HepG2 (cell line): ENCODE results near the gene TMEM121. TPM values are rescaled to one million over a fixed set of nuclear protein-coding genes. Genes with fewer than 3 reads are reported as not detected.

ENCODE experiments used
- BRD4 ChIP-seq: sonication (generic); formaldehyde crosslinking; IDR thresholded peaks from 2 replicates; pipeline ENCODE4 v1.4.0; 2020; ENCODE audit warnings: missing genetic modification reagents
- EED ChIP-seq: sonication (generic); formaldehyde crosslinking; IDR thresholded peaks from 2 replicates; pipeline ENCODE4 v1.5.0; 2020; ENCODE audit warnings: mild to moderate bottlenecking, missing genetic modification reagents
- ETV6 ChIP-seq: sonication (generic); formaldehyde crosslinking; conservative IDR thresholded peaks from 2 replicates; pipeline ENCODE4 v1.4.0; 2020; ENCODE audit warnings: missing genetic modification reagents
- LCORL ChIP-seq, 2 experiments: fragments of 450-650 bp in 1 of 2; sonication (generic) in 1 of 2; formaldehyde crosslinking in 1 of 2; IDR thresholded peaks; 2 replicates each; pipeline versions ENCODE4 v1.5.0 to v1.6.1; 2017 to 2020; ENCODE audit warnings: antibody characterized with exemption in 1 of 2, missing genetic modification reagents in 1 of 2
- MYC ChIP-seq: sonication (generic); formaldehyde crosslinking; IDR thresholded peaks from 2 replicates; pipeline ENCODE4 v1.9.0; 2021; ENCODE audit warnings: missing genetic modification reagents, borderline replicate concordance
- NR2C2 ChIP-seq: sonication (generic); formaldehyde crosslinking; IDR thresholded peaks from 2 replicates; pipeline ENCODE4 v1.4.0; 2020; ENCODE audit warnings: missing genetic modification reagents, mild to moderate bottlenecking, moderate library complexity, borderline replicate concordance
- PCBP1 ChIP-seq: fragments of 200-400 bp; formaldehyde crosslinking; IDR thresholded peaks from 2 replicates; pipeline ENCODE4 v1.6.1; 2017; ENCODE audit warnings: mild to moderate bottlenecking, low read depth, low read length, borderline replicate concordance
- POLR2G ChIP-seq: fragments of 200-400 bp; formaldehyde crosslinking; IDR thresholded peaks from 2 replicates; pipeline ENCODE4 v1.6.1; 2018; ENCODE audit warnings: mild to moderate bottlenecking, low read depth, low read length, moderate library complexity
- SAP130 ChIP-seq: IDR thresholded peaks from 2 replicates; pipeline ENCODE4 v1.6.1; 2016; ENCODE audit warnings: low read depth
- SMAD9 ChIP-seq: sonication (generic); formaldehyde crosslinking; IDR thresholded peaks from 2 replicates; pipeline ENCODE4 v1.5.1; 2020; ENCODE audit warnings: mild to moderate bottlenecking, missing genetic modification reagents
- SOX6 ChIP-seq, 2 experiments: fragments of 450-650 bp in 1 of 2; sonication (generic) in 1 of 2; formaldehyde crosslinking in 1 of 2; IDR thresholded peaks; 2 replicates each; pipeline versions ENCODE4 v1.4.0 to v1.6.1; 2017 to 2020; ENCODE audit warnings: antibody characterized with exemption in 1 of 2, mild to moderate bottlenecking in 1 of 2, missing genetic modification reagents in 1 of 2
- SSRP1 ChIP-seq: IDR thresholded peaks from 2 replicates; pipeline ENCODE4 v1.6.1; 2016; ENCODE audit warnings: control low read depth
- ZC3H4 ChIP-seq: sonication (generic); formaldehyde crosslinking; IDR thresholded peaks from 2 replicates; pipeline ENCODE4 v1.4.0; 2020; ENCODE audit warnings: missing genetic modification reagents, borderline replicate concordance
- polyA plus RNA-seq, 8 experiments: library from polyadenylated mRNA; depleted of rRNA in 3 of 8; stranded (reverse) in 7 of 8; unstranded in 1 of 8; fragments of >200 nt; fragmentation: Illumina TruSeq in 4 of 8; extraction: Trizol in 4 of 8; gene quantifications; 2 replicates each; pipeline versions ENCODE4 v1.2.1 to v1.2.3, GENCODE V29; 2011 to 2016; ENCODE audit warnings: low read depth in 4 of 8, missing spikeins in 1 of 8, mixed read lengths in 1 of 8; ENCODE audit not compliant: insufficient read depth in 1 of 8
- total RNA-seq, 5 experiments: library from RNA; depleted of rRNA; stranded (reverse); fragments of >200 nt; fragmentation: Illumina TruSeq; extraction: Trizol; gene quantifications; 2 replicates each; pipeline ENCODE4 v1.2.3, GENCODE V29; 2016; ENCODE audit warnings: low read depth in 1 of 5
- TF ChIP-seq, protein P1 (sequence below): fragments of 450-650 bp; IDR thresholded peaks from 2 replicates; pipeline ENCODE4 v1.6.1; 2016
- TF ChIP-seq, protein P2 (sequence below): sonication (generic); formaldehyde crosslinking; IDR thresholded peaks from 2 replicates; pipeline ENCODE4 v1.8.0; 2022; ENCODE audit warnings: missing genetic modification reagents, mild to moderate bottlenecking, inconsistent platforms, borderline replicate concordance
- TF ChIP-seq, protein P3 (sequence below): sonication (generic); formaldehyde crosslinking; IDR thresholded peaks from 2 replicates; pipeline ENCODE4 v1.5.0; 2020; ENCODE audit warnings: mild to moderate bottlenecking, missing genetic modification reagents
- TF ChIP-seq, protein P4 (sequence below): sonication (generic); formaldehyde crosslinking; IDR thresholded peaks from 2 replicates; pipeline ENCODE4 v1.4.0; 2020; ENCODE audit warnings: missing genetic modification reagents
- TF ChIP-seq, protein P5 (sequence below): sonication (generic); formaldehyde crosslinking; IDR thresholded peaks from 2 replicates; pipeline ENCODE4 v1.4.0; 2020; ENCODE audit warnings: mild to moderate bottlenecking, missing genetic modification reagents

The TMEM121 gene
- total and polyA plus RNA-seq, 2 of the 13 experiments (the other 11 are each of a cell fraction or from before 2014, with no cell fraction given), result 6.6 to 19.0 TPM

- TF ChIP-seq SAP130 (CRISPR knock-in tag) (peak; percentile 54), ZC3H4 (CRISPR knock-in tag) (0 out of 2 replicates have a peak, but pooled peaks have one; percentile 33), SMAD9 (0 out of 2 replicates have a peak, but pooled peaks have one; percentile 41), PCBP1 (0 out of 2 replicates have a peak, but pooled peaks have one; percentile 79), POLR2G (peak; percentile 54; the same call in 1 of the 2 replicates), EED (no peak), SOX6 (IDR thresholded peaks at IDR 0.05) (no peak), SOX6 (CRISPR knock-in tag; IDR thresholded peaks at IDR 0.05) (peak; percentile 30; the same call in 1 of the 2 replicates), NR2C2 (no peak), MYC (peak; percentile 54), ETV6 (CRISPR knock-in tag) (peak; percentile 49; the same call in 1 of the 2 replicates), LCORL (IDR thresholded peaks at IDR 0.05) (no peak), LCORL (CRISPR knock-in tag; IDR thresholded peaks at IDR 0.05) (peak; percentile 42; the same call in 1 of the 2 replicates), BRD4 (peak; percentile 38; the same call in 1 of the 2 replicates), SSRP1 (CRISPR knock-in tag) (peak; percentile 71; the same call in 1 of the 2 replicates)
- TF ChIP-seq, protein P1, sequence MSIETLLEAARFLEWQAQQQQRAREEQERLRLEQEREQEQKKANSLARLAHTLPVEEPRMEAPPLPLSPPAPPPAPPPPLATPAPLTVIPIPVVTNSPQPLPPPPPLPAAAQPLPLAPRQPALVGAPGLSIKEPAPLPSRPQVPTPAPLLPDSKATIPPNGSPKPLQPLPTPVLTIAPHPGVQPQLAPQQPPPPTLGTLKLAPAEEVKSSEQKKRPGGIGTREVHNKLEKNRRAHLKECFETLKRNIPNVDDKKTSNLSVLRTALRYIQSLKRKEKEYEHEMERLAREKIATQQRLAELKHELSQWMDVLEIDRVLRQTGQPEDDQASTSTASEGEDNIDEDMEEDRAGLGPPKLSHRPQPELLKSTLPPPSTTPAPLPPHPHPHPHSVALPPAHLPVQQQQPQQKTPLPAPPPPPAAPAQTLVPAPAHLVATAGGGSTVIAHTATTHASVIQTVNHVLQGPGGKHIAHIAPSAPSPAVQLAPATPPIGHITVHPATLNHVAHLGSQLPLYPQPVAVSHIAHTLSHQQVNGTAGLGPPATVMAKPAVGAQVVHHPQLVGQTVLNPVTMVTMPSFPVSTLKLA, result no peak
- TF ChIP-seq, protein P2, sequence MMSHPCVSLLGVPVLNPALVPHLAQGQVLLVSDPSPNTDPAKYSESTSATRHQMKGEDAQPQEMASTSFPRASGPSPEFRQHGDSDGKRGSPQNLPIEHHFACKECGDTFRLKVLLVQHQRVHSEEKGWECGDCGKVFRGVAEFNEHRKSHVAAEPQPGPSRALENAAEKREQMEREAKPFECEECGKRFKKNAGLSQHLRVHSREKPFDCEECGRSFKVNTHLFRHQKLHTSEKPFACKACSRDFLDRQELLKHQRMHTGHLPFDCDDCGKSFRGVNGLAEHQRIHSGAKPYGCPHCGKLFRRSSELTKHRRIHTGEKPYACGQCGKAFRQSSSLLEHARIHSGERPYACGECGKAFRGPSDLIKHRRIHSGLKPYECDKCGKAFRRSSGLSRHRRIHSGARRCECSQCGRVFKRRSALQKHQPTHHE (CRISPR knock-in tag), result 0 out of 2 replicates have a peak, but pooled peaks have one; percentile 15
- TF ChIP-seq, protein P3, sequence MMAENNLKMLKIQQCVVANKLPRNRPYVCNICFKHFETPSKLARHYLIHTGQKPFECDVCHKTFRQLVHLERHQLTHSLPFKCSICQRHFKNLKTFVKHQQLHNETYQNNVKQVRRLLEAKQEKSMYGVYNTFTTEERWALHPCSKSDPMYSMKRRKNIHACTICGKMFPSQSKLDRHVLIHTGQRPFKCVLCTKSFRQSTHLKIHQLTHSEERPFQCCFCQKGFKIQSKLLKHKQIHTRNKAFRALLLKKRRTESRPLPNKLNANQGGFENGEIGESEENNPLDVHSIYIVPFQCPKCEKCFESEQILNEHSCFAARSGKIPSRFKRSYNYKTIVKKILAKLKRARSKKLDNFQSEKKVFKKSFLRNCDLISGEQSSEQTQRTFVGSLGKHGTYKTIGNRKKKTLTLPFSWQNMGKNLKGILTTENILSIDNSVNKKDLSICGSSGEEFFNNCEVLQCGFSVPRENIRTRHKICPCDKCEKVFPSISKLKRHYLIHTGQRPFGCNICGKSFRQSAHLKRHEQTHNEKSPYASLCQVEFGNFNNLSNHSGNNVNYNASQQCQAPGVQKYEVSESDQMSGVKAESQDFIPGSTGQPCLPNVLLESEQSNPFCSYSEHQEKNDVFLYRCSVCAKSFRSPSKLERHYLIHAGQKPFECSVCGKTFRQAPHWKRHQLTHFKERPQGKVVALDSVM, result peak; percentile 36; the same call in 1 of the 2 replicates
- TF ChIP-seq, protein P4, sequence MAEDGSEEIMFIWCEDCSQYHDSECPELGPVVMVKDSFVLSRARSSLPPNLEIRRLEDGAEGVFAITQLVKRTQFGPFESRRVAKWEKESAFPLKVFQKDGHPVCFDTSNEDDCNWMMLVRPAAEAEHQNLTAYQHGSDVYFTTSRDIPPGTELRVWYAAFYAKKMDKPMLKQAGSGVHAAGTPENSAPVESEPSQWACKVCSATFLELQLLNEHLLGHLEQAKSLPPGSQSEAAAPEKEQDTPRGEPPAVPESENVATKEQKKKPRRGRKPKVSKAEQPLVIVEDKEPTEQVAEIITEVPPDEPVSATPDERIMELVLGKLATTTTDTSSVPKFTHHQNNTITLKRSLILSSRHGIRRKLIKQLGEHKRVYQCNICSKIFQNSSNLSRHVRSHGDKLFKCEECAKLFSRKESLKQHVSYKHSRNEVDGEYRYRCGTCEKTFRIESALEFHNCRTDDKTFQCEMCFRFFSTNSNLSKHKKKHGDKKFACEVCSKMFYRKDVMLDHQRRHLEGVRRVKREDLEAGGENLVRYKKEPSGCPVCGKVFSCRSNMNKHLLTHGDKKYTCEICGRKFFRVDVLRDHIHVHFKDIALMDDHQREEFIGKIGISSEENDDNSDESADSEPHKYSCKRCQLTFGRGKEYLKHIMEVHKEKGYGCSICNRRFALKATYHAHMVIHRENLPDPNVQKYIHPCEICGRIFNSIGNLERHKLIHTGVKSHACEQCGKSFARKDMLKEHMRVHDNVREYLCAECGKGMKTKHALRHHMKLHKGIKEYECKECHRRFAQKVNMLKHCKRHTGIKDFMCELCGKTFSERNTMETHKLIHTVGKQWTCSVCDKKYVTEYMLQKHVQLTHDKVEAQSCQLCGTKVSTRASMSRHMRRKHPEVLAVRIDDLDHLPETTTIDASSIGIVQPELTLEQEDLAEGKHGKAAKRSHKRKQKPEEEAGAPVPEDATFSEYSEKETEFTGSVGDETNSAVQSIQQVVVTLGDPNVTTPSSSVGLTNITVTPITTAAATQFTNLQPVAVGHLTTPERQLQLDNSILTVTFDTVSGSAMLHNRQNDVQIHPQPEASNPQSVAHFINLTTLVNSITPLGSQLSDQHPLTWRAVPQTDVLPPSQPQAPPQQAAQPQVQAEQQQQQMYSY, result no peak
- TF ChIP-seq, protein P5, sequence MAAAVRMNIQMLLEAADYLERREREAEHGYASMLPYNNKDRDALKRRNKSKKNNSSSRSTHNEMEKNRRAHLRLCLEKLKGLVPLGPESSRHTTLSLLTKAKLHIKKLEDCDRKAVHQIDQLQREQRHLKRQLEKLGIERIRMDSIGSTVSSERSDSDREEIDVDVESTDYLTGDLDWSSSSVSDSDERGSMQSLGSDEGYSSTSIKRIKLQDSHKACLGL (CRISPR knock-in tag), result 0 out of 2 replicates have a peak, but pooled peaks have one; percentile 27
These were observed 36.7 kb upstream of the TMEM121 start (continued) for GRCh38 chr14:105489542-105490266.
